Testis (tissue), 3 donors: Measurements from ENCODE around the gene ADAMTS8. TPM values are rescaled to one million over a fixed set of nuclear protein-coding genes. Genes with fewer than 3 reads are reported as not detected.
"Not testable (repeated sequence)": the region's sequence is repeated elsewhere in the genome, so short reads cannot be mapped to it uniquely, and the experiment has no call there.

Source experiments
- DNase-seq: peaks from one replicate; pipeline ENCODE4 v3.0.0-alpha.2; 2019
- H3K27ac ChIP-seq, 2 donors: fragments of 200-600 bp; sonication (generic); one replicate each; pipeline ENCODE4 v1.5.1; 2019
- H3K27me3 ChIP-seq: fragments of 200-600 bp; sonication (generic); one replicate; pipeline ENCODE4 v1.5.1; 2019
- H3K36me3 ChIP-seq: fragments of 200-600 bp; sonication (generic); one replicate; pipeline ENCODE4 v1.5.1; 2017; ENCODE audit warnings: low read depth; ENCODE audit errors: missing control alignments
- H3K4me1 ChIP-seq: fragments of 200-600 bp; sonication (generic); one replicate; pipeline ENCODE4 v1.5.1; 2019
- H3K4me3 ChIP-seq, 2 donors: fragments of 200-600 bp; sonication (generic); one replicate each; pipeline ENCODE4 v1.5.1; 2017 to 2019
- H3K9me3 ChIP-seq: fragments of 200-600 bp; sonication (generic); one replicate; pipeline ENCODE4 v1.5.1; 2017
- CTCF ChIP-seq, 3 experiments: fragments of 450-650 bp in 2 of 3; fragments of 200-600 bp in 1 of 3; sonication (generic) in 1 of 3; IDR thresholded peaks; one replicate each; pipeline ENCODE4 v1.5.1; 2016 to 2019; ENCODE audit warnings: antibody characterized with exemption in 3 of 3, mild to moderate bottlenecking in 2 of 3, moderate library complexity in 1 of 3
- POLR2A ChIP-seq: fragments of 450-650 bp; IDR thresholded peaks from one replicate; pipeline ENCODE4 v1.6.1; 2017; ENCODE audit warnings: antibody characterized with exemption, mild to moderate bottlenecking, moderate library complexity
- WGBS, 2 donors: methylation state at CpG; one replicate each; pipeline ENCODE4 v1.1.5; 2018; 5-methylcytosine and 5-hydroxymethylcytosine counted together
- intact Hi-C: fragments of 100-400 bp; cut with DNase I; formaldehyde crosslinking; loops from one replicate; pipeline ENCODE4 v1.15.1; 2023; ENCODE audit warnings: low total_unique reads
- polyA plus RNA-seq: library from polyadenylated mRNA; stranded (reverse); fragments of 350-450 nt; fragmentation: Illumina TruSeq; extraction: RNeasy Lipid Tissue Mini Kit (QIAGEN cat#74804); gene quantifications from one replicate; pipeline ENCODE4 v1.2.3, GENCODE V29; 2014; ENCODE audit warnings: low read depth, low replicate concordance; ENCODE audit not compliant: insufficient read depth
- total RNA-seq, 2 donors: library from RNA; depleted of rRNA; stranded (reverse); fragments of >200 nt; gene quantifications; one replicate each; pipeline ENCODE4 v1.2.3, GENCODE V29; 2016

The ADAMTS8 gene
- total and polyA plus RNA-seq, 3 donors from 2014 or later: 0.39 to 1.2 (median 0.56) TPM

DNA sequence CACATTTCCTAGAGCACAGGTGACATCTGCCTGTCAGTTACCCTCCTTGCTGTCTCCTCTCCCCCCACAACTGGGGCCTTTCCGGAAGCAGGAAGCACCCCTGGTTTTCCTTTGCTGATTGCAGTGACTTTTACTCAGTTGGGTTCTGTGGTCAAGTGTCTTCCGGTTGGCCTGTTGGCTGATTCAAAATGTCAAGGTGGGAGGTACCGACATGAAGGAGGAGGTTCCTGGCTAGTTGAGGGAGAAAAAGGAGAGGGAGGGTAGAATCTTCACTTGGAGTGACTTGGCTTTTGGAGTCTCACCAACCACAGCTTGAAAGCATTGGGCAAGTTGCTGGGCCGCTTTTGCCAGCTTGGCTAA lies 10.7 kb upstream of the ADAMTS8 start:
- intact Hi-C loops: no loop called here
- no peaks in the 10 kb centered on the region for H3K9me3 ChIP-seq
- H3K36me3 ChIP-seq: no peaks in the 10 kb centered on the region
- WGBS, 2 donors: 87 to 91% methylated on average over 4 of the region's 4 CpGs
- peaks cover 5% of the 10 kb centered on the region for H3K4me1 ChIP-seq
- no peaks in the 10 kb centered on the region for H3K27me3 ChIP-seq
- no peak overlapping the region for H3K4me3 ChIP-seq
- TF ChIP-seq POLR2A (no peak), CTCF (IDR thresholded peaks at IDR 0.05) (no peak)
- H3K27ac ChIP-seq: no peak overlapping the region
- no peak for DNase-seq

- H3K4me1 ChIP-seq, H3K4me3 ChIP-seq, intact Hi-C loops, DNase-seq, H3K9me3 ChIP-seq, H3K27me3 ChIP-seq, H3K36me3 ChIP-seq, H3K27ac ChIP-seq: not testable (repeated sequence)
- 87 to 93% methylated on average over 10 of the region's 10 CpGs for WGBS, 2 donors
These were observed 10.2 kb upstream of the ADAMTS8 start for GRCh38 chr11:130438401-130439159.

DNA sequence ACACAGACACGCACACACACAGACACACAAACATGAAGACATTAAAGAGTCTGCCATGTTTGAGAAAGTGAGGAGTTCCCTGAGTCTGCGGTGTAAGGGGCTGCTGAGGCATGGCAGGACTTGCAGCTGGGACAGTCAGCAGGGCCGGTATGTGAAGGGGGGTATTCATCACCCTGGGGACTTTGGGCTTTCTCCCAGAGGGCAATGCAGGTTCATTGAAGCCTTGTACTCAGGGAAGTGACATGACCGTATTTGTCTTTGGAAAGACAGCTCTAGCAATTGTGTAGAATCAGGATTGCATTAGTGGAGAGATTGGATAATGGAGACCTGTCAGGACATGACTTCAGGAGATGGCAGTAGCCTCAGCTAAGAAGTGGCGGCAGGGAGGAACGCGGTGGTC lies 9.4 kb upstream of the ADAMTS8 start:
- Histone ChIP-seq H3K9me3 (no peaks in the 10 kb centered on the region), H3K27ac (no peak overlapping the region), H3K27me3 (no peaks in the 10 kb centered on the region), H3K4me3 (no peak overlapping the region), H3K4me1 (peaks cover 5% of the 10 kb centered on the region), H3K36me3 (no peaks in the 10 kb centered on the region)
- 96% methylated on average over 7 of the region's 7 CpGs for WGBS, 2 donors
- DNase-seq: no peak
- TF ChIP-seq POLR2A (no peak), CTCF (IDR thresholded peaks at IDR 0.05) (no peak)
- intact Hi-C loops: no loop called here

GRCh38 chr11:130436171-130436570 lies 7.8 kb upstream of the ADAMTS8 start:
- DNase-seq: no peak
- no peak overlapping the region for H3K27ac ChIP-seq
- intact Hi-C loops: no loop called here
- no peak overlapping the region for H3K4me3 ChIP-seq
- H3K27me3 ChIP-seq: no peaks in the 10 kb centered on the region
- H3K9me3 ChIP-seq: no peaks in the 10 kb centered on the region
- 67 to 78% methylated on average over 3 of the region's 3 CpGs for WGBS, 2 donors
- H3K36me3 ChIP-seq: no peaks in the 10 kb centered on the region
- H3K4me1 ChIP-seq: peaks cover 5% of the 10 kb centered on the region
- no peak for TF ChIP-seq CTCF (IDR thresholded peaks at IDR 0.05)
- no peak for TF ChIP-seq POLR2A

DNA sequence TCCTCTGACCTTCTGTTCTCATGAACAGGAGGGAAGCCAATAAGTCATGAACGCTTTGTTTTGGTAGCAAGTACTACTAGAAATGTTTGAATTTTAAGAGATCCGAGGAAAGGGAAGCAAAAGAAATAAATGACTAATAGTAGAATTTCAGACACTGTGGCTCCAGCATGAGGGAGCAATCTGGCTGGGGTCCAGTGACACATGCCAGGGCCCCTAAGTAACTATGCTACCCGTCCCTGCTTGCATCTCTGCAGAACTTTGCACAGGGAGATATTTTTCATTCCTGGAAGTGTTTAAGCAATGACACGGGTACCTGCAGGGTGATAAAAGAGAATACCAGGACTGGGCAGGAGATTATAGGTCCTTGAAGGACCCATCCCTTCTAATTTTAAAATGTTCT lies 7.3 kb upstream of the ADAMTS8 start:
- Histone ChIP-seq H3K9me3 (no peaks in the 10 kb centered on the region), H3K36me3 (no peaks in the 10 kb centered on the region), H3K27me3 (no peaks in the 10 kb centered on the region), H3K27ac (no peak overlapping the region), H3K4me1 (peaks cover 5% of the 10 kb centered on the region), H3K4me3 (no peak overlapping the region)
- intact Hi-C loops: no loop called here
- TF ChIP-seq CTCF (IDR thresholded peaks at IDR 0.05) (no peak), POLR2A (no peak)
- 50 to 59% methylated on average over 4 of the region's 4 CpGs for WGBS, 2 donors
- DNase-seq: no peak
